Panc1 (cell line): ENCODE data around the gene RPS6KA4.

ENCODE experiments used
- CTCF ChIP-seq: fragments of 450-650 bp; IDR thresholded peaks from 2 replicates; pipeline ENCODE4 v1.5.1; 2017; ENCODE audit warnings: mild to moderate bottlenecking
- POLR2AphosphoS5 ChIP-seq: IDR thresholded peaks from 2 replicates; pipeline ENCODE4 v1.6.1; 2012; ENCODE audit warnings: mild to moderate bottlenecking, low read depth, low read length, moderate library complexity
- TF ChIP-seq, protein P1 (sequence below), 2 experiments: IDR thresholded peaks; 2 replicates each; pipeline ENCODE4 v1.6.1; 2011 to 2012; ENCODE audit warnings: low read depth in 2 of 2, control low read depth in 1 of 2, low read length in 1 of 2, mild to moderate bottlenecking in 1 of 2, moderate library complexity in 1 of 2; ENCODE audit not compliant: insufficient read depth in 1 of 2

DNA sequence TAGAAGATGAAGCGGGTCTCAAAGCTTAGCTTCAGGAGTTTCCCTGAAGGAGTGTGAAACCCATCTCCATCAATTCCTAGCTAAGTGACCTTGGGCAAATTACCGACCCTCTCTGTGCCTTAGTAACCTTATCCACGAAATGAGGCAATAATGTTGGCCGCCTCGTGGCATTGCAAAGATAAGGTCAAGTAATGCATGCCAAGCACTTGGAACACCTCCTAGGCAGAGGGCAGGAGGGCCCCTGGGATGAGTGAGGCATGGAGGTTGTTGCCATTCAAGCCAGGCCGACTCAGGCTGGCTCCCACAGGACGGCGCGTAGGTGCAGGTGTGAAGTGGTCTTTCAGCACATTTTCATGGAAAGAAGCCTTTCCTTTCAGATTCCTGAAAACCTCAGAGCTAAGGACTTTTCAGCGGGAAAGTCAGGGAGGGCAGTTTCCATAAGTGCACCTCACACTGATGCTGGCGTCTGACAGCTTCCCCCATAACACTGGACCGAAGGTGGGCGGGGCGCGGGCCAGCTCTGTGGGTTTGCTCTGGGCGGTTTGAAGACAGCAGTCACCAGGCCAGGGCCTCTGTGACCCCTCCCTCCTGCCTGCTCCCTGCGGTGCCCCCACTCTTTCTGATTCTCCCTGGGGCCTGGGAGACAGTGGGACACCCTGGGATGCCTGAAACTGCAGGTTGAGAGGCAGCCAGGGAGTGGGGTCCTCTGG is 25.2 kb downstream of the RPS6KA4 start:
- TF ChIP-seq CTCF = no peak
- TF ChIP-seq, protein P1, sequence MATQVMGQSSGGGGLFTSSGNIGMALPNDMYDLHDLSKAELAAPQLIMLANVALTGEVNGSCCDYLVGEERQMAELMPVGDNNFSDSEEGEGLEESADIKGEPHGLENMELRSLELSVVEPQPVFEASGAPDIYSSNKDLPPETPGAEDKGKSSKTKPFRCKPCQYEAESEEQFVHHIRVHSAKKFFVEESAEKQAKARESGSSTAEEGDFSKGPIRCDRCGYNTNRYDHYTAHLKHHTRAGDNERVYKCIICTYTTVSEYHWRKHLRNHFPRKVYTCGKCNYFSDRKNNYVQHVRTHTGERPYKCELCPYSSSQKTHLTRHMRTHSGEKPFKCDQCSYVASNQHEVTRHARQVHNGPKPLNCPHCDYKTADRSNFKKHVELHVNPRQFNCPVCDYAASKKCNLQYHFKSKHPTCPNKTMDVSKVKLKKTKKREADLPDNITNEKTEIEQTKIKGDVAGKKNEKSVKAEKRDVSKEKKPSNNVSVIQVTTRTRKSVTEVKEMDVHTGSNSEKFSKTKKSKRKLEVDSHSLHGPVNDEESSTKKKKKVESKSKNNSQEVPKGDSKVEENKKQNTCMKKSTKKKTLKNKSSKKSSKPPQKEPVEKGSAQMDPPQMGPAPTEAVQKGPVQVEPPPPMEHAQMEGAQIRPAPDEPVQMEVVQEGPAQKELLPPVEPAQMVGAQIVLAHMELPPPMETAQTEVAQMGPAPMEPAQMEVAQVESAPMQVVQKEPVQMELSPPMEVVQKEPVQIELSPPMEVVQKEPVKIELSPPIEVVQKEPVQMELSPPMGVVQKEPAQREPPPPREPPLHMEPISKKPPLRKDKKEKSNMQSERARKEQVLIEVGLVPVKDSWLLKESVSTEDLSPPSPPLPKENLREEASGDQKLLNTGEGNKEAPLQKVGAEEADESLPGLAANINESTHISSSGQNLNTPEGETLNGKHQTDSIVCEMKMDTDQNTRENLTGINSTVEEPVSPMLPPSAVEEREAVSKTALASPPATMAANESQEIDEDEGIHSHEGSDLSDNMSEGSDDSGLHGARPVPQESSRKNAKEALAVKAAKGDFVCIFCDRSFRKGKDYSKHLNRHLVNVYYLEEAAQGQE (IDR thresholded peaks at IDR 0.05; ENCODE audit: insufficient read depth in 1 of 2, low read depth in 2 of 2, low read length in 1 of 2) = no peak
- TF ChIP-seq POLR2AphosphoS5 = no peak
